DND-41 (cell line): ENCODE results near the gene SLC25A51.

Experiments used
- ATAC-seq: fragments of 200-7000 bp; cut with Tn5 transposase; 3 replicates; pipeline ENCODE4 v1.9.1; 2021; ENCODE audit warnings: low read depth; ENCODE audit not compliant: insufficient read depth
- DNase-seq: peaks from one replicate; pipeline ENCODE4 v3.0.0-alpha.2; 2020
- H2AFZ ChIP-seq: 2 replicates; pipeline ENCODE4 v1.6.0; 2012; ENCODE audit warnings: low read depth, low read length
- H3K27ac ChIP-seq: 2 replicates; pipeline ENCODE4 v1.5.1; 2012; ENCODE audit warnings: low read length, inconsistent platforms
- H3K27me3 ChIP-seq: fragments of 200-600 bp; sonication (generic); 2 replicates; pipeline ENCODE4 v1.6.0; 2012; ENCODE audit warnings: low read length, mild to moderate bottlenecking, inconsistent platforms; ENCODE audit not compliant: insufficient read depth, poor library complexity
- H3K36me3 ChIP-seq: 2 replicates; pipeline ENCODE4 v1.5.1; 2012; ENCODE audit warnings: low read length, inconsistent platforms; ENCODE audit not compliant: insufficient read depth
- H3K4me1 ChIP-seq: 2 replicates; pipeline ENCODE4 v1.5.1; 2012; ENCODE audit warnings: mild to moderate bottlenecking, low read length; ENCODE audit not compliant: insufficient read depth
- H3K4me2 ChIP-seq: 2 replicates; pipeline ENCODE4 v1.6.0; 2012; ENCODE audit warnings: mild to moderate bottlenecking, moderate library complexity, low read length, inconsistent platforms; ENCODE audit not compliant: insufficient read depth
- H3K4me3 ChIP-seq, 2 experiments: fragments of 200-600 bp in 1 of 2; shearing (Covaris generic) in 1 of 2; 2 replicates each; pipeline ENCODE4 v1.5.1; 2012 to 2016; ENCODE audit warnings: inconsistent platforms in 2 of 2, low read length in 2 of 2, mild to moderate bottlenecking in 2 of 2, low read depth in 1 of 2, moderate library complexity in 1 of 2
- H3K79me2 ChIP-seq: 2 replicates; pipeline ENCODE4 v1.6.0; 2012; ENCODE audit warnings: low read length, inconsistent platforms; ENCODE audit not compliant: insufficient read depth
- H3K9ac ChIP-seq: 2 replicates; pipeline ENCODE4 v1.6.0; 2012; ENCODE audit warnings: low read depth, mild to moderate bottlenecking, inconsistent platforms, low read length, moderate library complexity
- H3K9me3 ChIP-seq: 2 replicates; pipeline ENCODE4 v1.5.1; 2012; ENCODE audit warnings: low read length, moderate library complexity, mild to moderate bottlenecking, inconsistent platforms; ENCODE audit not compliant: insufficient read depth, severe bottlenecking
- H4K20me1 ChIP-seq: 2 replicates; pipeline ENCODE4 v1.6.0; 2012; ENCODE audit warnings: low read length; ENCODE audit not compliant: insufficient read depth
- CTCF ChIP-seq: IDR thresholded peaks from 2 replicates; pipeline ENCODE4 v1.5.1; 2012; ENCODE audit warnings: borderline replicate concordance, low read length, moderate library complexity, mild to moderate bottlenecking; ENCODE audit not compliant: poor library complexity, severe bottlenecking; ENCODE audit errors: extremely low read depth
- EZH2 ChIP-seq: IDR thresholded peaks from 3 replicates; pipeline ENCODE4 v1.6.1; 2012; ENCODE audit warnings: borderline replicate concordance, low read depth, mild to moderate bottlenecking, moderate library complexity, low read length, inconsistent platforms; ENCODE audit not compliant: severe bottlenecking

Gene SLC25A51

GRCh38 chr9:37902796-37903646 is 906 bp downstream of the SLC25A51 start:
- Histone ChIP-seq H2AFZ (peak overlapping the region; percentile 87), H3K27ac (peak overlapping the region; percentile 77), H3K4me2 (peak overlapping the region; percentile 83), H3K36me3 (peaks cover 16% of the 10 kb centered on the region), H3K9ac (peak overlapping the region; percentile 69), H3K79me2 (peaks cover 46% of the 10 kb centered on the region), H3K27me3 (no peaks in the 10 kb centered on the region), H3K4me1 (peaks cover 31% of the 10 kb centered on the region), H3K9me3 (no peaks in the 10 kb centered on the region), H3K4me3 (peak overlapping the region; percentile 62 to 63), H4K20me1 (no peaks in the 10 kb centered on the region)
- ATAC-seq (peak; percentile 22), DNase-seq (no peak)
- TF ChIP-seq CTCF (no peak), EZH2 (no peak)

DNA sequence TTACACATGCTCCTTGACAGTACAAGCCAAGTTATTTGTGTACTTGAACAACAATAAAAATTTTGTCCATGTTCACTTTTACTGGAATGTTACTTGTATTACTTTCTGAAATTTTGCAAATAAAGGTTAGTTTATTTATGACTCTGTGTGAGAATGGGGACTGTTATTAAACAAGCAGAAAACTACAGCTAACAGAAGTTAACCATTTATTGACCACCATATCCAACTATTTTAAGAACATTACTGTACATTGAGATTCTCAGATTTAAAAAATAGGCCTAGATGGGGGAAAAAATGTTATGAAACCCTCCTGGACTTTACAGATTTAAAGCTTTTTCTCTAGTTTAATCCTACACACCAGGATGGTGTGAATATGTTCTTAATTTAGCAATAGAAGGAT is 1.8 kb downstream of the SLC25A51 start:
- Histone ChIP-seq H3K4me3 (peak overlapping the region; percentile 62 to 63; a peak in 1 of 4 replicates), H3K79me2 (peaks cover 46% of the 10 kb centered on the region), H3K9me3 (no peaks in the 10 kb centered on the region), H3K4me1 (peaks cover 31% of the 10 kb centered on the region), H3K4me2 (peak overlapping the region; percentile 83), H3K27me3 (no peaks in the 10 kb centered on the region), H3K27ac (no peak overlapping the region), H3K9ac (no peak overlapping the region; the same call in 1 of the 2 replicates), H3K36me3 (peaks cover 16% of the 10 kb centered on the region), H4K20me1 (no peaks in the 10 kb centered on the region), H2AFZ (no peak overlapping the region)
- TF ChIP-seq EZH2 (no peak), CTCF (no peak)
- ATAC-seq = no peak
- no peak for DNase-seq

DNA sequence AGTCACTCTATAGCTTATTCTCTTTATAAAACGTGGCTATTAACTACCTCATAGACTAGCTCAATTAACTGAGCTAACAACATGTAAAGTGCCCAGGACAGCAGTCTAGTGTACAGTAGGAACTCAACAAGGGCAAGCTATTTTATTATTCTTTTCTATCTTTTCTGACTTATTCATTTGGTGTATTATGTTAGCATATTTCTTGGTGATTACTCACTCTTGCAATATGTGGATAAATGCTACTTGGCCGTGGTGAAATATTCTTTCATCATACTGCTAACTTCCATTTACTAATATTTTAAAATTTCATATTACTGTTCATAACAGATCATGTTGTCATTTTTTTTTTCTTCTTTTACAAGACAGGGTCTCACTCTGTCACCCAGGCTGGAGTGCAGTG is 4.9 kb downstream of the SLC25A51 start:
- peaks cover 3% of the 10 kb centered on the region; the same call in 1 of the 2 replicates for H4K20me1 ChIP-seq
- peaks cover 33% of the 10 kb centered on the region for H3K36me3 ChIP-seq
- DNase-seq (no peak), ATAC-seq (no peak)
- no peaks in the 10 kb centered on the region for H3K27me3 ChIP-seq
- peaks cover 36% of the 10 kb centered on the region for H3K79me2 ChIP-seq
- peaks cover 19% of the 10 kb centered on the region for H3K4me1 ChIP-seq
- no peak overlapping the region for H3K27ac ChIP-seq
- TF ChIP-seq EZH2 (no peak), CTCF (no peak)
- no peaks in the 10 kb centered on the region for H3K9me3 ChIP-seq
- H3K4me3 ChIP-seq = no peak overlapping the region
- H2AFZ ChIP-seq = no peak overlapping the region
- no peak overlapping the region for H3K4me2 ChIP-seq
- H3K9ac ChIP-seq = no peak overlapping the region
